ENCODE measurements around the gene DOHH.
"Not testable (repeated sequence)": the region's sequence is repeated elsewhere in the genome, so short reads cannot be mapped to it uniquely, and the experiment has no call there.

DOHH gene

GRCh38 chr19:3457528-3458228, 42.8 kb downstream of the DOHH start:
- ATAC-seq (no peak), DNase-seq (no peak)

- ATAC-seq (no peak), DNase-seq (no peak)
These were observed 43.4 kb downstream of the DOHH start for GRCh38 chr19:3456925-3457527.

DNA sequence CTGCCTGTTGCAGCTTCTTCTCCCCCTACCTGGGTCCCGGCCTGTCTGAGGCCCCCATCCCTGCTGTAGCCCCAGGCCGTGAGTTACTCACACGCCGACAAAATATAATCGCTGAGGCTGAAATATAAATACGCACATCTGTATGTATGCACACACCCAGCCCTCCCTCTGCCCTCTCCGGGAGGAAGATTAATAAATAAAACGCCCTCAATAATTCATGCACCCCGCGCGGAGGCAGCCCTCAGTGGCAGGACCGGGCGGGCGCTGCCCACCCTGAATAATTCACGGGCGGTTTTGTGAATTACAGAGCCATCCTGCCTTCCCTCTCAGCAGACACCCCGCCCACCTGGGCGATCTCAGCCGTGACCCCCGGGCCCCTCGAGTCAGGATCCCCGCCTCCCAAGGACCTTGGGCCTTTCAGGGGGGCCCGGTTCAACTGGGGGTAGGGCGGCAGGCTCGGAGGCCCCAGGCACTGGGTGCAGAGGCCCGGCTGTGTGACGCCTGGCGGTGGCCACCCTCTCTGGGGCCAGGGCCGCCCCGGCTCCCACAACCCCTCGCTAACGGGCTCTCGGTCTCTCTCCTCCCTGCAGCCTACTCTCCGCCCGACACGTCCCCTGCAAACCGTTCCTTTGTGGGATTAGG, 44.4 kb downstream of the DOHH start:
- ATAC-seq (no peak), DNase-seq (no peak)

- no peak for DNase-seq
- no peak for ATAC-seq
These were observed 45.0 kb downstream of the DOHH start for GRCh38 chr19:3455393-3455955.

DNA sequence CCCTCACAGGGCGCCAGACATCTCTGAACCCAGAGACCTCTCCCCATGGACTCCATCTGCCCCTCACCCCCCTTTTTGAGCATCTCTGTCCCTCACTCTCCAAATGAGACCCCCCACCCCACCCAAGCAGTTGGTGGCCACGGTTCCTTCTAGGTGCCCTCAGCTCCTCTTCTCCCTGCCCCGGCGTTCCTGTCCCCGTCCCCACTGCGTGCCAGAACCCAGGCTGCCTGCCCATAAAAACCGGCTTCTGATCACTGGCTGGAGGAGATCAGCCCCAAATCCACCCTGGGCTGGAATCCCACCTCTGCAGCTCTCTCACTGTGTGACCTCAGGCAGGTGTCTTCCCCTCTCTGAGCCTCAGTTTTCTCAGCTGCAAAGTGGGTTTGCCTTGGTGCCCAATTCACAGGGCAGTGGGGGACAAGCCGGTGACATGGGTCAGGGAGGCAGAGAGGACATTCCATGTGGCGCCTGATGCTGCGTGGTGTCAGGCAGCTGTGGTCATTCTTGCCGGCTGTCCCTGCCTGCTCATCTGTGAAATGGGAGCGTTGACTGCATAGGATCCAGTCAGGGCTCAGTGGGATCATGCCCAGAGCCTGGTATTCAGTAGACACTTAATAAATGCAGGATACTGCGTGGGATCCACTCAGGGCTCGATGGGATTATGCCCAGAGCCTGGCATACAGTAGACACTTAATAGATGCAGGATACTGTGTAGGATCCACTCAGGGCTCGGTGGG, 45.6 kb downstream of the DOHH start:
- DNase-seq (no peak), ATAC-seq (no peak)

DNA sequence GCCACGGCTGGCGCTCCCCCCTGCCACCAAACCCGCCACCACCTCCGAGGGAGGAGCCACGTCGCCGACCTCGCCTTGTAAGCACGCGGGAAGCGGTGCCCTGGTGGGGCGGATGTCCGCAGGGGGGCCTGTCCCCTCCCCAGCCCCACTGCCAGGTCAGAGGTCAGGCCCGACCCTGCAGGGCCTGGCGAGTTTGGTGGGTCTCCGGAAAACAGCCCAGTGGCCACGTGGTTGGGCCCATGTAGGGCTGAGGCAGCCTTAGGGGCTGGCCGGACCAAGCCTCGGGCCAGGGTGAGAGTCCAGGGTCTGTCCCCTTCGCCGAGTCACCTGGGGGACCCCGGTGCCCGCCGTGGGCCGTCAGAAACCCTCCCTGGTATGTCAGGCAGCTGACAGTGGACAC, 46.6 kb downstream of the DOHH start:
- ATAC-seq (no peak), DNase-seq (no peak)

GRCh38 chr19:3452942-3453214, 47.6 kb downstream of the DOHH start:
- DNase-seq, ATAC-seq: not testable (repeated sequence)

- DNase-seq (no peak), ATAC-seq (no peak)
These were observed 48.1 kb downstream of the DOHH start for GRCh38 chr19:3452171-3452941.

DNA sequence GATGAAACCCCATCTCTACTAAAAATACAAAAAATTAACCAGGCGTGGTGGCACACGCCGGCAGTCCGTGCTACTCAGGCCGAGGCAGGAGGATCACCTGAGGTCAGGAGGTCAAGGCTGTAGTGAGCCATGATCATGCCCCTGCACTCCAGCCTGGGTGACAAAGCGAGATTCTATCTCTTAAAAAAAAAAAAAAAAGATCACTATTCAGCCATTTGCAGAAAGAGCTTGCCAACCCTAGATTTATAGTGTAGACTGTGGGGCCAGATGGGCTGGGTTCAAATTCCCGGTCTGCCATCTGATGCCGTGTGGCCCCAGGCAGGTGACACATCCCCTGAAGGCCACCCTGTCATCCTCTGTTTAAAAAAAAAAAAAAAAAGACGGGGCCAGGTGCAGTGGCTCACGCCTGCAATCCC, 49.0 kb downstream of the DOHH start:
- ATAC-seq (no peak), DNase-seq (no peak)

- no peak for ATAC-seq
- no peak for DNase-seq
These were observed 49.6 kb downstream of the DOHH start for GRCh38 chr19:3450796-3451411.

DNA sequence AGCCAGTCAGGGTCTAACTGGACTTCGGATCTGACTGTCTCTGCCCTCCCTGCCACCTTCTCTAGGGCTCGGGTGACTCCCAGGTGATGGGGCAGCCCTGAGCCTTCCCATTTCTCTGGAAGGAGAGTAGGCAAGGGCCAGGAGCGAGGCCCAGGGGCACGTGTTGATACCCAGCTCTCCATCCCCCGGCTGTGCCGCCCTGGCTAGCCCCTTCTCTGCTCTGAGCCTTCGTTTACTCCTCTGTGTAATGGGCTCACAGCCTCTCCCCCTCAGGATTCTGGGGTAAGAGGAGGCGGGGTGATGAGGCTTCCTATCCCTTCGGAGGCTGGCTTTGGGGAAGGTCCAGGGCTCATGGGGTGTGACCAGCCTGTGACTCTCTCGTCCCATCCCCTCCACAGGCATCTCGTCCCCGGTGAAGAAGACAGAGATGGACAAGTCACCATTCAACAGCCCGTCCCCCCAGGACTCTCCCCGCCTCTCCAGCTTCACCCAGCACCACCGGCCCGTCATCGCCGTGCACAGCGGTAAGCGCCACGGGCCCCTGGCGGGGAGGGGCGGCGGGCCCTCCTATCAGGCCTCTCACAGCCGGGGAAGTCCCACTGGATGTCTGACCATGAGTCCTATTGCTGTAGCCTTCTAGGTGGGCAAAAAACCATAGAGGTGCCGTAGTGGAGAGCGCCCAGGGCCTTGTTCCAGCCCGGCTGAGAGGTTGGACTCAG, 51.7 kb downstream of the DOHH start:
- ATAC-seq (no peak), DNase-seq (no peak)

GRCh38 chr19:3446657-3447056, 53.8 kb downstream of the DOHH start:
- DNase-seq, ATAC-seq: not testable (repeated sequence)

- ATAC-seq (no peak), DNase-seq (no peak)
These were observed 55.7 kb downstream of the DOHH start for GRCh38 chr19:3444695-3445234.

DNA sequence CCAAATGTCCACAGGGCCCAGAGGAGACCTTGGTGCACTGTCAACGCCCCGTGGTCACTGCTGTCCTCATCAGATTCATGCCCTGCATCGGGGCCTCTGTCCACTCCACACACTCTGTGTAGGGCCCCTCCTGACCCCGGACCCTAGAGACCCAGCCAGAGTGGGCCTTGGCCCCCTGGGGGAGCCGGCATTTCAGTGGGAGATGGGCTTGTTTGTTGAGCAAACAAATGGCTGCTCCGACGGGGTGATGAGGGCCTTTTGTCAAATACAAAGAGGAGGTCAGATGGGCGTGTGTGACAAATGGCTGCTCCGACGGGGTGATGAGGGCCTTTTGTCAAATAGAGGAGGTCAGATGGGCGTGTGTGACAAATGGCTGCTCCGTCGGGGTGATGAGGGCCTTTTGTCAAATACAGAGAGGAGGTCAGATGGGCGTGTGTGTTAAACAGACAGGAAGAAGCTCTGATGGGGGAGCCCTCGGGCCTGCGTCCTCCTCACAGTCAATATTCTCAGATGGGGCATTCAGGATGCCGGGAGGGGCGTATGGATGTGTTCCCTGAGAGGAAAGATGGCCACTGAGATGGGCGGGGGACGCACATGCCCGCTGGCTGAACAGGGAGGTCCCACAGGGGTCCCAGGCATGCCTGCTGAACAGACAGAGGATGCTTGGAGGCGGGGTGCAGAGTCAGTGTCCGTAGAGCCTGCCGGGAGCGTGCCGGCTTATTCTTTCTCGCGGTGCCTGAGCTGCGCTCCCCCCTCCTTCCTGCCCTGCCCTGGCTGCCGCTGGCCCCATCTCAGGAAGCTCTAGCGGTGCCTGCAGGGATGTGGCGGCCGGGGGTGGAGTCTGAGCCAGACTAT, 56.4 kb downstream of the DOHH start:
- no peak for DNase-seq

DNA sequence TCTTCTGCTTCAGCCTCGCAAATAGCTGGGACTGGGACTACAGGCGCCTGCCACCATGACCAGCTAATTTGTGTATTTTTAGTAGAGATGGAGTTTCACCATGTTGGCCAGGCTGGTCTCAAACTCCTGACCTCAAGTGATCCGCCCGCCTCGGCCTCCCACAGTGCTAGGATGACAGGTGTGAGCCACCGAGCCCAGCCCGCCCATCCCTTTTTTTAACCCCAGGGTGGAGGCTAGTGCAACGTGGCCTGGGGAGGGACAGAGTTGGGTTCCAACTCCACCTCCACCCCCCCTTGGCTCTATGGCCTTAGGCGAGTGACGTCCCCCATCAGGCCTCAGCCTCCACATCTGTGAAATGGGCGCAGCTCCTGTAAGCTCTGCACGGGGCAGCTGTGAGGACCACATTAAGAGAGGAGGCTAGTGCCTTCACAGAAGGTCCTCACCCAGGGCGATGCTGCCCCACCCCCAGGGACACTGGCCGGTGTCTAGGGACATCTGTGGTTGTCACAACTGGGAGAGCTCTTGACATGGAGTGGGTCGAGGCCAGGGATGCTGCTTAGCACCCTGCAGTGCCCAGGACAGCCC, 57.9 kb downstream of the DOHH start:
- no peak for ATAC-seq
- no peak for DNase-seq

More for the DNA sequence above, 56.4 kb downstream of the DOHH start:
- ATAC-seq, result no peak

DNA sequence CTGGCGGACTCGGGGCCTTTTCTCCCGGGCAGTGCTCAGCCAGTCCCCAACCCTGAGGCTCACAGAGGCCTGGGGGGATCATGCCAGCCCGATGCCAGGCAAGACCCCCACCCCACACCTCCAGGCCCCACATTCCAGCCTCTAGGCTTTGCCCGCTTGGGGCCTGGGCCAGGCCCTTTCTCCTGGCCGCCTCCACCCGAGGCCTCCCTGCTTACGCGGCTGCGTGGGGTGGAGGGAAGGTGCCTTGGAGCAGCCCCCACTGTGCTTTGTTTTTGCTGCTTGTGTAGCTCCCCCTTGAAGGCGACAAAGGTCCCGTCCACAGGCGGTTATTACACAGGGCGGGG, 58.5 kb downstream of the DOHH start:
- DNase-seq, result no peak
- no peak for ATAC-seq

- ATAC-seq (no peak), DNase-seq (no peak)
These were observed 59.1 kb downstream of the DOHH start for GRCh38 chr19:3441089-3441985.
